ENCODE data around the gene NAA40.

- TF ChIP-seq ARNT (IDR thresholded peaks at IDR 0.05) (no peak), SUZ12 (IDR thresholded peaks at IDR 0.05) (no peak), TARDBP (IDR thresholded peaks at IDR 0.05) (no peak), ZNF384 (IDR thresholded peaks at IDR 0.05) (no peak), NFRKB (IDR thresholded peaks at IDR 0.05) (no peak), CTBP1 (IDR thresholded peaks at IDR 0.05; ENCODE audit: borderline replicate concordance) (no peak), BHLHE40 (IDR thresholded peaks at IDR 0.05; ENCODE audit: borderline replicate concordance) (no peak), SP1 (IDR thresholded peaks at IDR 0.05) (no peak), ELF4 (IDR thresholded peaks at IDR 0.05) (no peak)
Measured at GRCh38 chr11:63937713-63938478, 906 bp upstream of the NAA40 start.

Measured in HEK293T (cell line).